OCI-LY1 (cell line): Measurements from ENCODE around the gene CTNNA1.

Experiments
- H2AFZ ChIP-seq: fragments of 200-600 bp; sonication (generic), shearing (Covaris generic); 2 replicates; pipeline ENCODE4 v1.6.0; 2014; ENCODE audit warnings: antibody characterized with exemption, mild to moderate bottlenecking, low read length
- H3F3A ChIP-seq: fragments of 200-600 bp; sonication (generic), shearing (Covaris generic); 2 replicates; pipeline ENCODE4 v1.6.0; 2014; ENCODE audit warnings: mild to moderate bottlenecking, antibody characterized with exemption, low read length, moderate library complexity; ENCODE audit not compliant: insufficient read depth
- H3K27ac ChIP-seq: fragments of 200-600 bp; sonication (generic); 2 replicates; pipeline ENCODE4 v1.5.1; 2014; ENCODE audit warnings: low read length, mixed run types, mild to moderate bottlenecking, low read depth; ENCODE audit not compliant: poor library complexity, severe bottlenecking
- H3K27me3 ChIP-seq: fragments of 200-600 bp; sonication (generic); 2 replicates; pipeline ENCODE4 v1.6.0; 2014; ENCODE audit warnings: antibody characterized with exemption, mild to moderate bottlenecking, low read length, moderate library complexity; ENCODE audit not compliant: insufficient read depth
- H3K36me3 ChIP-seq: fragments of 200-600 bp; sonication (generic); 2 replicates; pipeline ENCODE4 v1.6.1; 2014; ENCODE audit warnings: mild to moderate bottlenecking, antibody characterized with exemption, low read length, moderate library complexity, mixed read lengths; ENCODE audit not compliant: insufficient read depth
- H3K4me1 ChIP-seq: fragments of 200-600 bp; sonication (generic); 2 replicates; pipeline ENCODE4 v1.5.1; 2014; ENCODE audit warnings: mild to moderate bottlenecking, low read length, moderate library complexity; ENCODE audit not compliant: insufficient read depth, severe bottlenecking
- H3K4me2 ChIP-seq: fragments of 200-600 bp; sonication (generic), shearing (Covaris generic); 2 replicates; pipeline ENCODE4 v1.6.1; 2014; ENCODE audit warnings: low read length
- H3K4me3 ChIP-seq: fragments of 200-600 bp; sonication (generic); 2 replicates; pipeline ENCODE4 v1.5.1; 2014; ENCODE audit warnings: low read length, low read depth, mild to moderate bottlenecking, mixed read lengths; ENCODE audit not compliant: poor library complexity, severe bottlenecking
- H3K79me2 ChIP-seq: fragments of 200-600 bp; shearing (Covaris generic); 2 replicates; pipeline ENCODE4 v1.6.1; 2016; ENCODE audit warnings: mixed run types, low read length, mixed read lengths; ENCODE audit not compliant: insufficient read depth
- H3K9ac ChIP-seq: fragments of 200-600 bp; sonication (generic), shearing (Covaris generic); 2 replicates; pipeline ENCODE4 v1.6.1; 2014; ENCODE audit warnings: mild to moderate bottlenecking, low read length, mixed read lengths
- H3K9me2 ChIP-seq: fragments of 200-600 bp; sonication (generic), shearing (Covaris generic); 2 replicates; pipeline ENCODE4 v1.6.1; 2014; ENCODE audit warnings: low read depth, mild to moderate bottlenecking, low read length, mixed read lengths
- H3K9me3 ChIP-seq: fragments of 200-600 bp; shearing (Covaris generic); 2 replicates; pipeline ENCODE4 v1.6.1; 2014; ENCODE audit warnings: low read length, mixed read lengths
- H4K20me1 ChIP-seq: fragments of 200-600 bp; sonication (generic), shearing (Covaris generic); 2 replicates; pipeline ENCODE4 v1.6.0; 2016; ENCODE audit warnings: mild to moderate bottlenecking, low read length; ENCODE audit not compliant: insufficient read depth
- EZH2 ChIP-seq: fragments of 200-600 bp; sonication (generic), shearing (Covaris generic); IDR thresholded peaks from 2 replicates; pipeline ENCODE4 v1.8.0; 2017; ENCODE audit warnings: borderline replicate concordance, mixed run types, mild to moderate bottlenecking, antibody characterized with exemption, low read length, moderate library complexity, mixed read lengths
- TF ChIP-seq, protein P1 (sequence below): fragments of 200-600 bp; sonication (generic), shearing (Covaris generic); IDR thresholded peaks from 2 replicates; pipeline ENCODE4 v1.5.1; 2017; ENCODE audit warnings: mild to moderate bottlenecking, antibody characterized with exemption, low read length, moderate library complexity, mixed read lengths

The CTNNA1 gene

GRCh38 chr5:138962614-138963370 lies 209.6 kb downstream of the CTNNA1 start:
- no peaks in the 10 kb centered on the region for H3K79me2 ChIP-seq
- no peaks in the 10 kb centered on the region for H3K36me3 ChIP-seq
- H3K4me2 ChIP-seq = no peak overlapping the region
- TF ChIP-seq EZH2 = no peak
- TF ChIP-seq, protein P1, sequence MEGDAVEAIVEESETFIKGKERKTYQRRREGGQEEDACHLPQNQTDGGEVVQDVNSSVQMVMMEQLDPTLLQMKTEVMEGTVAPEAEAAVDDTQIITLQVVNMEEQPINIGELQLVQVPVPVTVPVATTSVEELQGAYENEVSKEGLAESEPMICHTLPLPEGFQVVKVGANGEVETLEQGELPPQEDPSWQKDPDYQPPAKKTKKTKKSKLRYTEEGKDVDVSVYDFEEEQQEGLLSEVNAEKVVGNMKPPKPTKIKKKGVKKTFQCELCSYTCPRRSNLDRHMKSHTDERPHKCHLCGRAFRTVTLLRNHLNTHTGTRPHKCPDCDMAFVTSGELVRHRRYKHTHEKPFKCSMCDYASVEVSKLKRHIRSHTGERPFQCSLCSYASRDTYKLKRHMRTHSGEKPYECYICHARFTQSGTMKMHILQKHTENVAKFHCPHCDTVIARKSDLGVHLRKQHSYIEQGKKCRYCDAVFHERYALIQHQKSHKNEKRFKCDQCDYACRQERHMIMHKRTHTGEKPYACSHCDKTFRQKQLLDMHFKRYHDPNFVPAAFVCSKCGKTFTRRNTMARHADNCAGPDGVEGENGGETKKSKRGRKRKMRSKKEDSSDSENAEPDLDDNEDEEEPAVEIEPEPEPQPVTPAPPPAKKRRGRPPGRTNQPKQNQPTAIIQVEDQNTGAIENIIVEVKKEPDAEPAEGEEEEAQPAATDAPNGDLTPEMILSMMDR = no peak
- H3K9me2 ChIP-seq = no peaks in the 10 kb centered on the region
- no peaks in the 10 kb centered on the region for H4K20me1 ChIP-seq
- H3K4me3 ChIP-seq = no peak overlapping the region
- H3K27me3 ChIP-seq = no peaks in the 10 kb centered on the region
- no peaks in the 10 kb centered on the region for H3K9me3 ChIP-seq
- H3K4me1 ChIP-seq = no peaks in the 10 kb centered on the region
- H3K9ac ChIP-seq = no peak overlapping the region
- no peak overlapping the region for H3K27ac ChIP-seq
- H3F3A ChIP-seq = no peaks in the 10 kb centered on the region
- H2AFZ ChIP-seq = no peak overlapping the region

DNA sequence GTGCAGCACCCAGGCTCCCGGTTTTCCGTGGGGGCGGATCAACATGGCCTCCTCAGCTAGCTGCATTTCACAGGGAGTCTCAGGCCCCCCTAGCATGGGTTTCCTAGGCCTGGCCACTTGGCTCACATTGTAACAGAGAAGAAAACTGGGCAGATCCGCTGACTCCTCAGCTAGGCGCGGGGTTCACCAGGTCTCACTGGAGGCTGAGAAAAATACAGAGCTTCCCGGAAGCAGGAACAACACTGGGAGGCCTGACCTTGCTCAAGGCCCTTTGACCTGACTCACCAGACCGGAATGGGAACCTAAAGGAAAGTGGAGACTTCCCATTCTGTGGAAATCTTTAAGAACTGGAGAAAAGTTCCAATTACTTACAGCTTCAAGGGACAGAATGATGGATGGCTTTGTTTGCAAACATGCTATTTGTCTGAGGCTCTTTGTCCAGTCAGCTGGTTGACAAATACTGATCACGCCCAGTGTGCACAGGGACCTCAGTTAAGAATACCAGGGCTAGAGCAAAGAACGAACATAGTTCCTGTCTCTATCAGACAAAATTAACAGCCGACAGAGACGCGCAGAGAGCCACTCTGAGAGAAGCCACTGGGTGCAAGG lies 210.6 kb downstream of the CTNNA1 start:
- no peak overlapping the region for H3K27ac ChIP-seq
- no peak overlapping the region for H3K9ac ChIP-seq
- H3K27me3 ChIP-seq = no peaks in the 10 kb centered on the region
- no peaks in the 10 kb centered on the region for H3K9me2 ChIP-seq
- H3K4me3 ChIP-seq = no peak overlapping the region
- H2AFZ ChIP-seq = no peak overlapping the region
- H3K9me3 ChIP-seq = no peaks in the 10 kb centered on the region
- no peaks in the 10 kb centered on the region for H3K79me2 ChIP-seq
- H4K20me1 ChIP-seq = no peaks in the 10 kb centered on the region
- no peak overlapping the region for H3K4me2 ChIP-seq
- H3K36me3 ChIP-seq = no peaks in the 10 kb centered on the region
- no peaks in the 10 kb centered on the region for H3F3A ChIP-seq
- H3K4me1 ChIP-seq = peaks cover 7% of the 10 kb centered on the region
- no peak for TF ChIP-seq EZH2
- TF ChIP-seq, protein P1 = no peak

GRCh38 chr5:138964647-138965201 lies 211.5 kb downstream of the CTNNA1 start:
- no peak overlapping the region for H3K4me2 ChIP-seq
- peaks cover 7% of the 10 kb centered on the region for H3K4me1 ChIP-seq
- no peak for TF ChIP-seq EZH2
- TF ChIP-seq, protein P1 = no peak
- no peak overlapping the region for H3K9ac ChIP-seq
- no peaks in the 10 kb centered on the region for H3F3A ChIP-seq
- no peak overlapping the region for H3K27ac ChIP-seq
- H3K36me3 ChIP-seq = no peaks in the 10 kb centered on the region
- H3K9me2 ChIP-seq = no peaks in the 10 kb centered on the region
- H4K20me1 ChIP-seq = no peaks in the 10 kb centered on the region
- no peaks in the 10 kb centered on the region for H3K79me2 ChIP-seq
- no peak overlapping the region for H3K4me3 ChIP-seq
- no peaks in the 10 kb centered on the region for H3K9me3 ChIP-seq
- H2AFZ ChIP-seq = no peak overlapping the region
- no peaks in the 10 kb centered on the region for H3K27me3 ChIP-seq
